PFSK-1 (cell line): ENCODE data around the gene GABRR2.

Experiments
- POLR2AphosphoS5 ChIP-seq: IDR thresholded peaks from 2 replicates; pipeline ENCODE4 v1.6.1; 2012; ENCODE audit warnings: low read depth, mild to moderate bottlenecking, control low read depth, low read length, moderate library complexity
- REST ChIP-seq, 2 experiments: IDR thresholded peaks; 2 replicates each; pipeline versions ENCODE4 v1.6.1 to v1.8.0; 2011 to 2012; ENCODE audit warnings: low read depth in 2 of 2, low read length in 2 of 2, control low read depth in 1 of 2, inconsistent platforms in 1 of 2, mild to moderate bottlenecking in 1 of 2, moderate library complexity in 1 of 2; ENCODE audit not compliant: insufficient read depth in 1 of 2
- TAF1 ChIP-seq: IDR thresholded peaks from 2 replicates; pipeline ENCODE4 v1.6.1; 2012; ENCODE audit warnings: low read length, control low read depth, borderline replicate concordance; ENCODE audit not compliant: insufficient read depth

- no peak for TF ChIP-seq POLR2AphosphoS5
- no peak for TF ChIP-seq TAF1
- no peak for TF ChIP-seq REST (IDR thresholded peaks at IDR 0.05; ENCODE audit: insufficient read depth in 1 of 2, low read depth in 2 of 2, low read length in 2 of 2)
Observed at GRCh38 chr6:89239338-89239737, 75.8 kb downstream of the GABRR2 start.
